Activated T-cell treated with anti-CD3 and anti-CD28 coated beads, Interleukin-2, amount 50 U/mL, for 4 hours (primary cell): ENCODE results near the gene SNCG. TPM values are rescaled to one million over a fixed set of nuclear protein-coding genes. Genes with fewer than 3 reads are reported as not detected.
"Not testable (repeated sequence)": the region's sequence is repeated elsewhere in the genome, so short reads cannot be mapped to it uniquely, and the experiment has no call there.

ENCODE experiments used
- ATAC-seq, 2 donors: fragments of 200-7000 bp; cut with Tn5 transposase; one replicate each; pipeline ENCODE4 v1.10.0; 2021
- DNase-seq: peaks from one replicate; pipeline ENCODE4 v3.0.0-alpha.2; 2020
- H3K27me3 Mint-ChIP-seq: one replicate; pipeline ENCODE4 v1.8.0; 2021; ENCODE audit warnings: low read depth, mixed read lengths
- H3K36me3 Mint-ChIP-seq: one replicate; pipeline ENCODE4 v1.8.0; 2022; ENCODE audit warnings: mixed read lengths; ENCODE audit not compliant: insufficient read depth
- H3K4me1 Mint-ChIP-seq: one replicate; pipeline ENCODE4 v1.8.0; 2021; ENCODE audit warnings: low read depth, mixed read lengths
- H3K4me3 Mint-ChIP-seq: one replicate; pipeline ENCODE4 v1.8.0; 2021; ENCODE audit warnings: mild to moderate bottlenecking, moderate library complexity, mixed read lengths
- H3K9me3 Mint-ChIP-seq: one replicate; pipeline ENCODE4 v1.8.0; 2021; ENCODE audit warnings: mixed read lengths
- total RNA-seq, 3 donors: library from RNA; stranded (reverse); gene quantifications; one replicate each; pipeline ENCODE4 v1.2.1, GENCODE V29; 2021

Gene SNCG
- under 1 TPM in 1 of 3 donors, not detected in 2; 0.63 TPM for total RNA-seq

- H3K27me3 Mint-ChIP-seq = no peaks in the 10 kb centered on the region
- H3K9me3 Mint-ChIP-seq = no peaks in the 10 kb centered on the region
- no peak within 1 kb of the TSS for H3K4me3 Mint-ChIP-seq
- no peaks in the 10 kb centered on the region for H3K36me3 Mint-ChIP-seq
- H3K4me1 Mint-ChIP-seq = peaks cover 3% of the 10 kb centered on the region
- no peak for DNase-seq
- ATAC-seq = no peak
These were observed at the start of gene SNCG for GRCh38 chr10:86958116-86958900. Gene SNCG, plus strand, starts transcription at chr10:86958599. Its CDS starts 99 bp downstream, at chr10:86958698.

- DNase-seq = no peak
- no peak for ATAC-seq
- Mint-ChIP-seq H3K4me1 (no peaks in the 10 kb centered on the region), H3K36me3 (peaks cover 14% of the 10 kb centered on the region), H3K9me3 (no peaks in the 10 kb centered on the region), H3K4me3 (no peak overlapping the region), H3K27me3 (no peaks in the 10 kb centered on the region)
These were observed 43.7 kb upstream of the SNCG start for GRCh38 chr10:86914734-86915133.

GRCh38 chr10:86918022-86918471 lies 40.4 kb upstream of the SNCG start:
- Mint-ChIP-seq H3K9me3 (no peaks in the 10 kb centered on the region), H3K4me1 (no peaks in the 10 kb centered on the region), H3K4me3 (no peak overlapping the region), H3K27me3 (no peaks in the 10 kb centered on the region), H3K36me3 (peaks cover 21% of the 10 kb centered on the region)
- no peak for ATAC-seq
- no peak for DNase-seq

GRCh38 chr10:86922553-86922961 lies 35.8 kb upstream of the SNCG start:
- no peak overlapping the region for H3K4me3 Mint-ChIP-seq
- no peaks in the 10 kb centered on the region for H3K9me3 Mint-ChIP-seq
- H3K27me3 Mint-ChIP-seq = no peaks in the 10 kb centered on the region
- H3K4me1 Mint-ChIP-seq = no peaks in the 10 kb centered on the region
- H3K36me3 Mint-ChIP-seq = peaks cover 20% of the 10 kb centered on the region
- DNase-seq (no peak), ATAC-seq (no peak)

GRCh38 chr10:86929468-86930380 lies 28.7 kb upstream of the SNCG start:
- DNase-seq = no peak
- H3K36me3 Mint-ChIP-seq = peaks cover 2% of the 10 kb centered on the region
- no peak for ATAC-seq
- no peaks in the 10 kb centered on the region for H3K4me1 Mint-ChIP-seq
- H3K9me3 Mint-ChIP-seq = no peaks in the 10 kb centered on the region
- no peaks in the 10 kb centered on the region for H3K27me3 Mint-ChIP-seq
- no peak overlapping the region for H3K4me3 Mint-ChIP-seq

- no peaks in the 10 kb centered on the region for H3K9me3 Mint-ChIP-seq
These were observed 26.5 kb upstream of the SNCG start for GRCh38 chr10:86931872-86932271.

GRCh38 chr10:86932674-86933073 lies 25.7 kb upstream of the SNCG start:
- no peak for DNase-seq
- Mint-ChIP-seq H3K4me3 (no peak overlapping the region), H3K4me1 (no peaks in the 10 kb centered on the region), H3K9me3 (no peaks in the 10 kb centered on the region), H3K27me3 (no peaks in the 10 kb centered on the region), H3K36me3 (peaks cover 2% of the 10 kb centered on the region)
- no peak for ATAC-seq

More at GRCh38 chr10:86931872-86932271, 26.5 kb upstream of the SNCG start:
- peaks cover 2% of the 10 kb centered on the region for H3K36me3 Mint-ChIP-seq
- DNase-seq (no peak), ATAC-seq (no peak)
- H3K4me1 Mint-ChIP-seq = no peaks in the 10 kb centered on the region
- H3K4me3 Mint-ChIP-seq = no peak overlapping the region
- H3K27me3 Mint-ChIP-seq = no peaks in the 10 kb centered on the region

- H3K9me3 Mint-ChIP-seq, ATAC-seq, DNase-seq, H3K36me3 Mint-ChIP-seq, H3K4me3 Mint-ChIP-seq, H3K27me3 Mint-ChIP-seq, H3K4me1 Mint-ChIP-seq: not testable (repeated sequence)
These were observed 24.2 kb upstream of the SNCG start for GRCh38 chr10:86934162-86934711.

GRCh38 chr10:86936661-86937501 lies 21.5 kb upstream of the SNCG start:
- no peak for DNase-seq
- Mint-ChIP-seq H3K27me3 (no peaks in the 10 kb centered on the region), H3K9me3 (no peaks in the 10 kb centered on the region), H3K4me1 (no peaks in the 10 kb centered on the region), H3K4me3 (no peak overlapping the region), H3K36me3 (no peaks in the 10 kb centered on the region)
- no peak for ATAC-seq

- ATAC-seq = no peak
These were observed 20.8 kb upstream of the SNCG start for GRCh38 chr10:86937502-86938154.

GRCh38 chr10:86938260-86938659 lies 20.1 kb upstream of the SNCG start:
- ATAC-seq = no peak
- Mint-ChIP-seq H3K4me3 (no peak overlapping the region), H3K9me3 (no peaks in the 10 kb centered on the region), H3K27me3 (no peaks in the 10 kb centered on the region), H3K4me1 (no peaks in the 10 kb centered on the region), H3K36me3 (no peaks in the 10 kb centered on the region)
- DNase-seq = no peak

More at GRCh38 chr10:86937502-86938154, 20.8 kb upstream of the SNCG start:
- no peaks in the 10 kb centered on the region for H3K36me3 Mint-ChIP-seq
- no peaks in the 10 kb centered on the region for H3K4me1 Mint-ChIP-seq
- no peaks in the 10 kb centered on the region for H3K9me3 Mint-ChIP-seq
- no peak overlapping the region for H3K4me3 Mint-ChIP-seq
- DNase-seq = no peak
- H3K27me3 Mint-ChIP-seq = no peaks in the 10 kb centered on the region

- not testable (repeated sequence) for H3K36me3 Mint-ChIP-seq, DNase-seq, ATAC-seq, H3K27me3 Mint-ChIP-seq, H3K9me3 Mint-ChIP-seq, H3K4me1 Mint-ChIP-seq, H3K4me3 Mint-ChIP-seq
These were observed 18.3 kb upstream of the SNCG start for GRCh38 chr10:86940076-86940475.

GRCh38 chr10:86940677-86941076 lies 17.7 kb upstream of the SNCG start:
- DNase-seq = no peak
- Mint-ChIP-seq H3K36me3 (no peaks in the 10 kb centered on the region), H3K4me1 (peaks cover under 1% of the 10 kb centered on the region), H3K9me3 (no peaks in the 10 kb centered on the region), H3K27me3 (no peaks in the 10 kb centered on the region), H3K4me3 (no peak overlapping the region)
- no peak for ATAC-seq
